ENCODE data around the gene PLEKHH2. TPM values are rescaled to one million over a fixed set of nuclear protein-coding genes. Genes with fewer than 3 reads are reported as not detected.

Gene PLEKHH2
- total RNA-seq, 1 experiment from 2014 or later: 21.2 TPM

- Mint-ChIP-seq H3K9me3 (ENCODE audit: low read depth, unreplicated experiment) (no peaks in the 10 kb centered on the region), H3K4me3 (ENCODE audit: low read depth, unreplicated experiment) (peak within 1 kb of the TSS; percentile 98), H3K27me3 (ENCODE audit: unreplicated experiment) (no peaks in the 10 kb centered on the region), H3K36me3 (ENCODE audit: insufficient read depth, unreplicated experiment) (peaks cover 12% of the 10 kb centered on the region), H3K27ac (ENCODE audit: unreplicated experiment) (peak within 1 kb of the TSS; percentile 98), H3K4me1 (ENCODE audit: low read depth, unreplicated experiment) (no peaks in the 10 kb centered on the region)
- CTCF ChIA-PET: interaction anchor here (0.6 to 1.4 kb wide), 3 partner anchors 178 to 1340 kb away, joined by 3 to 4 read pairs (median 4); partner anchors contain the start of gene THADA
- no peak for TF ChIP-seq CTCF (IDR thresholded peaks at IDR 0.05; ENCODE audit: unreplicated experiment)
- no TSS peak for BruUV-seq (replicated peaks)
- DNase-seq: peak; percentile 89
- intact Hi-C loops (cut with micrococcal nuclease; ENCODE audit: unreplicated experiment): no loop called here
Measured at GRCh38 chr2:43773876-43774613, 137.0 kb downstream of the PLEKHH2 start, which contains the start of gene DYNC2LI1. TSS of gene DYNC2LI1 (plus strand) at chr2:43774039. CDS start at chr2:43774139, 100 bp downstream.

- Mint-ChIP-seq H3K36me3 (ENCODE audit: insufficient read depth, unreplicated experiment) (peaks cover 12% of the 10 kb centered on the region), H3K27ac (ENCODE audit: unreplicated experiment) (peak overlapping the region; percentile 98), H3K27me3 (ENCODE audit: unreplicated experiment) (no peaks in the 10 kb centered on the region), H3K9me3 (ENCODE audit: low read depth, unreplicated experiment) (no peaks in the 10 kb centered on the region), H3K4me1 (ENCODE audit: low read depth, unreplicated experiment) (no peaks in the 10 kb centered on the region), H3K4me3 (ENCODE audit: low read depth, unreplicated experiment) (peak overlapping the region; percentile 98)
- CTCF ChIA-PET: interaction anchor here (1.4 kb wide), 1 partner anchor 179 kb away, joined by 3 read pairs; the partner anchor contains the start of gene THADA
- TF ChIP-seq CTCF (IDR thresholded peaks at IDR 0.05; ENCODE audit: unreplicated experiment): no peak
- intact Hi-C loops (cut with micrococcal nuclease; ENCODE audit: unreplicated experiment): no loop called here
- DNase-seq: no peak
- TSS peak; percentile 65 for BruUV-seq (replicated peaks)
Measured at GRCh38 chr2:43774617-43775016, 137.6 kb downstream of the PLEKHH2 start.

GRCh38 chr2:43776324-43776723 is 139.3 kb downstream of the PLEKHH2 start:
- Mint-ChIP-seq H3K27me3 (ENCODE audit: unreplicated experiment) (no peaks in the 10 kb centered on the region), H3K27ac (ENCODE audit: unreplicated experiment) (no peak overlapping the region), H3K4me1 (ENCODE audit: low read depth, unreplicated experiment) (no peaks in the 10 kb centered on the region), H3K9me3 (ENCODE audit: low read depth, unreplicated experiment) (no peaks in the 10 kb centered on the region), H3K36me3 (ENCODE audit: insufficient read depth, unreplicated experiment) (peaks cover 12% of the 10 kb centered on the region), H3K4me3 (ENCODE audit: low read depth, unreplicated experiment) (no peak overlapping the region)
- CTCF ChIA-PET: interaction anchor here (0.8 kb wide), 1 partner anchor 22 kb away, joined by 3 read pairs; no protein-coding TSS in a partner anchor
- intact Hi-C loops (cut with micrococcal nuclease; ENCODE audit: unreplicated experiment): no loop called here
- no peak for DNase-seq
- TF ChIP-seq CTCF (IDR thresholded peaks at IDR 0.05; ENCODE audit: unreplicated experiment): no peak
- no TSS peak for BruUV-seq (replicated peaks)

- H3K27ac Mint-ChIP-seq (ENCODE audit: unreplicated experiment): no peak overlapping the region
- H3K9me3 Mint-ChIP-seq (ENCODE audit: low read depth, unreplicated experiment): no peaks in the 10 kb centered on the region
- no peaks in the 10 kb centered on the region for H3K27me3 Mint-ChIP-seq (ENCODE audit: unreplicated experiment)
- no peak for TF ChIP-seq CTCF (IDR thresholded peaks at IDR 0.05; ENCODE audit: unreplicated experiment)
- no peaks in the 10 kb centered on the region for H3K4me1 Mint-ChIP-seq (ENCODE audit: low read depth, unreplicated experiment)
- peaks cover 12% of the 10 kb centered on the region for H3K36me3 Mint-ChIP-seq (ENCODE audit: insufficient read depth, unreplicated experiment)
- DNase-seq: no peak
- CTCF ChIA-PET: no interaction called here
- intact Hi-C loops (cut with micrococcal nuclease; ENCODE audit: unreplicated experiment): no loop called here
- BruUV-seq (replicated peaks): no TSS peak
- no peak overlapping the region for H3K4me3 Mint-ChIP-seq (ENCODE audit: low read depth, unreplicated experiment)
Measured at GRCh38 chr2:43777306-43777926, 140.4 kb downstream of the PLEKHH2 start.
